H9 (cell line): Measurements from ENCODE around the gene ANKRD36B. TPM values are rescaled to one million over a fixed set of nuclear protein-coding genes. Genes with fewer than 3 reads are reported as not detected.
"Not testable (repeated sequence)": the region's sequence is repeated elsewhere in the genome, so short reads cannot be mapped to it uniquely, and the experiment has no call there.

Source experiments
- DNase-seq: peaks from one replicate; pipeline ENCODE4 v3.0.0-alpha.2; 2017
- H2AFZ ChIP-seq: one replicate; pipeline ENCODE4 v1.6.1; 2013; ENCODE audit warnings: mild to moderate bottlenecking, low read length, control low read depth, moderate library complexity
- H2AK5ac ChIP-seq: 2 replicates; pipeline ENCODE4 v1.6.1; 2013; ENCODE audit warnings: low read length, control low read depth, mixed read lengths; ENCODE audit not compliant: insufficient read length
- H2BK120ac ChIP-seq: one replicate; pipeline ENCODE4 v1.6.1; 2013; ENCODE audit warnings: low read depth, mild to moderate bottlenecking, low read length, control low read depth, inconsistent platforms; ENCODE audit not compliant: poor library complexity, severe bottlenecking
- H2BK12ac ChIP-seq: 2 replicates; pipeline ENCODE4 v1.6.1; 2013; ENCODE audit warnings: low read length, control low read depth, mixed read lengths, low read depth; ENCODE audit not compliant: insufficient read length
- H2BK15ac ChIP-seq: 2 replicates; pipeline ENCODE4 v1.6.1; 2013; ENCODE audit warnings: low read depth, low read length, control low read depth
- H2BK20ac ChIP-seq: one replicate; pipeline ENCODE4 v1.6.1; 2013; ENCODE audit warnings: low read depth, mild to moderate bottlenecking, low read length, control low read depth, inconsistent platforms; ENCODE audit not compliant: poor library complexity, severe bottlenecking
- H2BK5ac ChIP-seq: 2 replicates; pipeline ENCODE4 v1.6.1; 2013; ENCODE audit warnings: low read length, control low read depth, mixed read lengths; ENCODE audit not compliant: insufficient read length
- H3K14ac ChIP-seq: 2 replicates; pipeline ENCODE4 v1.6.1; 2013; ENCODE audit warnings: low read length, control low read depth; ENCODE audit not compliant: insufficient read depth
- H3K18ac ChIP-seq: 2 replicates; pipeline ENCODE4 v1.6.1; 2013; ENCODE audit warnings: low read depth, mild to moderate bottlenecking, mixed read lengths, low read length, control low read depth; ENCODE audit not compliant: insufficient read length
- H3K23ac ChIP-seq: 2 replicates; pipeline ENCODE4 v1.6.1; 2013; ENCODE audit warnings: low read length, control low read depth, mixed read lengths, low read depth; ENCODE audit not compliant: insufficient read length
- H3K23me2 ChIP-seq: 2 replicates; pipeline ENCODE4 v1.6.1; 2013; ENCODE audit warnings: low read depth, mild to moderate bottlenecking, mixed read lengths, low read length, control low read depth; ENCODE audit not compliant: insufficient read length, poor library complexity, severe bottlenecking
- H3K27ac ChIP-seq: 2 replicates; pipeline ENCODE4 v1.5.1; 2013; ENCODE audit warnings: low read length, control low read depth, mixed read lengths, low read depth; ENCODE audit not compliant: insufficient read length
- H3K27me3 ChIP-seq: 2 replicates; pipeline ENCODE4 v1.6.1; 2013; ENCODE audit warnings: low read length, control low read depth, inconsistent platforms; ENCODE audit not compliant: insufficient read depth
- H3K4ac ChIP-seq: 2 replicates; pipeline ENCODE4 v1.6.1; 2013; ENCODE audit warnings: low read depth, mild to moderate bottlenecking, control low read depth, inconsistent platforms, low read length, moderate library complexity
- H3K4me1 ChIP-seq: 2 replicates; pipeline ENCODE4 v1.6.1; 2013; ENCODE audit warnings: low read length, control low read depth, inconsistent platforms; ENCODE audit not compliant: insufficient read depth
- H3K4me2 ChIP-seq: 2 replicates; pipeline ENCODE4 v1.6.1; 2013; ENCODE audit warnings: low read length, control low read depth, mixed read lengths; ENCODE audit not compliant: insufficient read length, insufficient read depth
- H3K56ac ChIP-seq: 2 replicates; pipeline ENCODE4 v1.6.1; 2013; ENCODE audit warnings: low read depth, mild to moderate bottlenecking, mixed read lengths, low read length, control low read depth; ENCODE audit not compliant: insufficient read length
- H3K79me1 ChIP-seq: 2 replicates; pipeline ENCODE4 v1.6.1; 2013; ENCODE audit warnings: low read depth, mild to moderate bottlenecking, moderate library complexity, low read length, control low read depth, inconsistent platforms; ENCODE audit not compliant: insufficient read depth, poor library complexity, severe bottlenecking
- H3K79me2 ChIP-seq: 2 replicates; pipeline ENCODE4 v1.6.1; 2013; ENCODE audit warnings: low read length, control low read depth, inconsistent platforms; ENCODE audit not compliant: insufficient read depth
- H3K9ac ChIP-seq: 2 replicates; pipeline ENCODE4 v1.6.1; 2013; ENCODE audit warnings: low read length, control low read depth, mixed read lengths; ENCODE audit not compliant: insufficient read length; ENCODE audit errors: extremely low read depth
- H3K9me3 ChIP-seq: one replicate; pipeline ENCODE4 v1.6.1; 2013; ENCODE audit warnings: low read depth, low read length, inconsistent platforms; ENCODE audit not compliant: control insufficient read depth
- H3T11ph ChIP-seq: one replicate; pipeline ENCODE4 v1.6.1; 2013; ENCODE audit warnings: mild to moderate bottlenecking, low read length, control low read depth, inconsistent platforms
- H4K20me1 ChIP-seq: one replicate; pipeline ENCODE4 v1.6.1; 2013; ENCODE audit not compliant: control insufficient read depth, insufficient read length, insufficient read depth
- H4K5ac ChIP-seq: 2 replicates; pipeline ENCODE4 v1.6.1; 2013; ENCODE audit warnings: low read depth, mild to moderate bottlenecking, mixed read lengths, low read length, control low read depth; ENCODE audit not compliant: insufficient read length
- H4K8ac ChIP-seq: replicated peaks from 2 replicates; pipeline ENCODE4 v1.6.1; 2013; ENCODE audit warnings: low read length, control low read depth, mixed read lengths, low read depth; ENCODE audit not compliant: insufficient read length
- H4K91ac ChIP-seq: 2 replicates; pipeline ENCODE4 v1.6.1; 2013; ENCODE audit warnings: low read depth, mild to moderate bottlenecking, moderate library complexity, mixed read lengths, low read length, control low read depth; ENCODE audit not compliant: insufficient read length
- H3K27ac Mint-ChIP-seq, 3 experiments: 2 replicates in 2 of 3; 3 replicates in 1 of 3; pipeline ENCODE4 v1.8.0; 2020 to 2021; ENCODE audit warnings: mixed read lengths in 3 of 3, mild to moderate bottlenecking in 1 of 3, moderate library complexity in 1 of 3
- H3K27me3 Mint-ChIP-seq: 2 replicates; pipeline ENCODE4 v1.8.0; 2021; ENCODE audit warnings: low read depth, mild to moderate bottlenecking, moderate library complexity, mixed read lengths
- H3K36me3 Mint-ChIP-seq, 3 experiments: 2 replicates in 2 of 3; 3 replicates in 1 of 3; pipeline ENCODE4 v1.8.0; 2020 to 2021; ENCODE audit warnings: low read depth in 3 of 3, mixed read lengths in 3 of 3; ENCODE audit not compliant: insufficient read depth in 1 of 3
- H3K4me1 Mint-ChIP-seq, 2 experiments: 2 replicates each; pipeline ENCODE4 v1.8.0; 2020; ENCODE audit warnings: mixed read lengths in 2 of 2
- H3K4me3 Mint-ChIP-seq, 2 experiments: 2 replicates in 1 of 2; 3 replicates in 1 of 2; pipeline ENCODE4 v1.8.0; 2020 to 2021; ENCODE audit warnings: mild to moderate bottlenecking in 2 of 2, mixed read lengths in 2 of 2, moderate library complexity in 1 of 2
- H3K9me3 Mint-ChIP-seq, 2 experiments: 2 replicates in 1 of 2; 3 replicates in 1 of 2; pipeline ENCODE4 v1.8.0; 2020; ENCODE audit warnings: mild to moderate bottlenecking in 2 of 2, mixed read lengths in 2 of 2, moderate library complexity in 1 of 2
- CTCF ChIP-seq: fragments of 200-600 bp; sonication (generic); conservative IDR thresholded peaks from 3 replicates; pipeline ENCODE4 v1.8.0; 2021; ENCODE audit warnings: antibody characterized with exemption, mild to moderate bottlenecking
- WGBS: extraction: QIAGEN DNeasy Blood & Tissue Kit; methylation state at CpG from one replicate; pipeline ENCODE4 v1.1.7; 2013; ENCODE audit warnings: missing lambda C conversion rate, low lambda C conversion rate, mixed read lengths; ENCODE audit not compliant: insufficient read length; ENCODE audit errors: extremely low coverage; 5-methylcytosine and 5-hydroxymethylcytosine counted together
- total RNA-seq: library from RNA; stranded (reverse); gene quantifications from 2 replicates; pipeline ENCODE4 v1.2.1, GENCODE V29; 2021

Gene ANKRD36B
- total RNA-seq, 1 experiment from 2014 or later = 7.6 TPM

GRCh38 chr2:97590515-97591394 is 1.1 kb upstream of the ANKRD36B start:
- H4K5ac ChIP-seq, H4K20me1 ChIP-seq, H3K9me3 Mint-ChIP-seq, H3K79me2 ChIP-seq, H3K36me3 Mint-ChIP-seq, H4K91ac ChIP-seq, H2BK120ac ChIP-seq, H4K8ac ChIP-seq, H2BK15ac ChIP-seq, H3K23me2 ChIP-seq, H2BK5ac ChIP-seq, H3K27me3 ChIP-seq, H3K4me1 ChIP-seq, H2BK20ac ChIP-seq, H3T11ph ChIP-seq, H3K27me3 Mint-ChIP-seq, H3K4me1 Mint-ChIP-seq, H3K14ac ChIP-seq, H3K56ac ChIP-seq, H3K23ac ChIP-seq, H2AK5ac ChIP-seq, H3K4ac ChIP-seq, H3K79me1 ChIP-seq, H3K9me3 ChIP-seq, H3K27ac ChIP-seq, H3K27ac Mint-ChIP-seq, H2BK12ac ChIP-seq, H3K18ac ChIP-seq: not testable (repeated sequence)
- peak overlapping the region; percentile 20 for H3K9ac ChIP-seq
- DNase-seq = peak; percentile 76
- TF ChIP-seq CTCF = peak; percentile 99
- H2AFZ ChIP-seq = peak overlapping the region; percentile 80
- H3K4me2 ChIP-seq = peak overlapping the region; percentile 62
- WGBS = no CpG with 5 or more reads among the region's 33 CpGs
- peak overlapping the region; percentile 64 to 81 for H3K4me3 Mint-ChIP-seq

GRCh38 chr2:97589257-97589597 is 450 bp downstream of the ANKRD36B start:
- not testable (repeated sequence) for H3K4me1 ChIP-seq, H3T11ph ChIP-seq, H3K79me1 ChIP-seq, H2BK5ac ChIP-seq, H2BK15ac ChIP-seq, H2BK120ac ChIP-seq, H3K36me3 Mint-ChIP-seq, H4K91ac ChIP-seq, H3K9me3 ChIP-seq, H2AK5ac ChIP-seq, H4K8ac ChIP-seq, H2BK12ac ChIP-seq, H3K27me3 ChIP-seq, H3K56ac ChIP-seq, H3K9me3 Mint-ChIP-seq, H2BK20ac ChIP-seq, DNase-seq, H3K79me2 ChIP-seq, H2AFZ ChIP-seq, H3K23ac ChIP-seq, H4K5ac ChIP-seq, H3K4ac ChIP-seq, H3K27me3 Mint-ChIP-seq, H3K18ac ChIP-seq, H4K20me1 ChIP-seq, H3K23me2 ChIP-seq, H3K27ac ChIP-seq, H3K4me1 Mint-ChIP-seq, H3K9ac ChIP-seq, H3K14ac ChIP-seq
- H3K27ac Mint-ChIP-seq = peak overlapping the region in 1 of 3 experiments; percentile 84; a peak in 1 of 7 replicates
- WGBS = no CpG with 5 or more reads among the region's 14 CpGs
- H3K4me2 ChIP-seq = peak overlapping the region; percentile 45
- H3K4me3 Mint-ChIP-seq = peak overlapping the region; percentile 92 to 96
